GM12878 (cell line): ENCODE measurements around the gene FRAS1. TPM values are rescaled to one million over a fixed set of nuclear protein-coding genes. Genes with fewer than 3 reads are reported as not detected.

Experiments
- ATAC-seq: fragments of 200-7000 bp; cut with Tn5 transposase; 3 replicates; pipeline ENCODE4 v1.9.1; 2020; ENCODE audit warnings: mild to moderate bottlenecking, moderate library complexity
- BruUV-seq: library from RNA; stranded (reverse); fragments of 400-500 nt; replicated peaks from 2 replicates; lab custom pipeline; 2021; lab: Mats Ljungman, UMichigan
- CTCF ChIA-PET: fragments of 300-600 bp; sonication (Branson Sonifier 250); formaldehyde crosslinking; extraction: SDS; loops from one replicate; lab custom pipeline; 2021; ENCODE audit warnings: inconsistent platforms; lab: Yijun Ruan, JAX
- POLR2A ChIA-PET: fragments of 350-600 bp; formaldehyde crosslinking; extraction: SDS; loops from one replicate; lab custom pipeline; 2021; ENCODE audit warnings: inconsistent platforms; lab: Charles Lee
- RAD21 ChIA-PET: fragments of 300-600 bp; sonication (Branson Sonifier 250); formaldehyde crosslinking; loops from one replicate; lab custom pipeline; 2023; ENCODE audit warnings: antibody characterized with exemption; ENCODE audit not compliant: unreplicated experiment; lab: Charles Lee
- SMC1A ChIA-PET: fragments of 300-600 bp; sonication (Branson Sonifier 250); formaldehyde crosslinking; loops from one replicate; lab custom pipeline; 2023; ENCODE audit not compliant: unreplicated experiment, uncharacterized antibody; lab: Charles Lee
- DNase-seq: peaks from one replicate; pipeline ENCODE4 v3.0.0-alpha.2; 2011; ENCODE audit warnings: low read depth, low spot score
- FAIRE-seq: peaks from 3 replicates; lab custom pipeline; 2011; peaks lifted over from hg19 to GRCh38; lab: Jason Lieb, UNC
- H2AFZ ChIP-seq: 2 replicates; pipeline ENCODE4 v1.6.0; 2011; ENCODE audit warnings: low read depth, low read length, control low read depth; ENCODE audit not compliant: control insufficient read depth
- H3K27ac ChIP-seq: 2 replicates; pipeline ENCODE4 v1.5.1; 2011; ENCODE audit warnings: control low read depth; ENCODE audit not compliant: control insufficient read depth, insufficient read depth
- H3K27me3 ChIP-seq, 2 experiments: replicated peaks in 1 of 2; 2 replicates each; pipeline versions ENCODE4 v1.6.0 to v1.6.1; 2011; ENCODE audit warnings: low read length in 1 of 2; ENCODE audit not compliant: control insufficient read depth in 2 of 2, insufficient read depth in 2 of 2
- H3K36me3 ChIP-seq, 2 experiments: 2 replicates each; pipeline ENCODE4 v1.5.1; 2011; ENCODE audit warnings: low read length in 1 of 2; ENCODE audit not compliant: control insufficient read depth in 2 of 2, insufficient read depth in 2 of 2
- H3K4me1 ChIP-seq: 2 replicates; pipeline ENCODE4 v1.6.1; 2011; ENCODE audit warnings: mild to moderate bottlenecking, low read length, moderate library complexity, mixed read lengths; ENCODE audit not compliant: control insufficient read depth, insufficient read depth
- H3K4me2 ChIP-seq: 2 replicates; pipeline ENCODE4 v1.6.0; 2011; ENCODE audit warnings: control low read depth; ENCODE audit not compliant: control insufficient read depth, insufficient read depth
- H3K4me3 ChIP-seq: fragments of 200-600 bp; sonication (generic); 2 replicates; pipeline ENCODE4 v1.5.1; 2016
- H3K79me2 ChIP-seq: 2 replicates; pipeline ENCODE4 v1.6.0; 2011; ENCODE audit warnings: low read length; ENCODE audit not compliant: control insufficient read depth, insufficient read depth
- H3K9ac ChIP-seq: 2 replicates; pipeline ENCODE4 v1.8.0; 2011; ENCODE audit warnings: low read length, control low read depth, mixed read lengths; ENCODE audit not compliant: control insufficient read depth, insufficient read depth
- H3K9me3 ChIP-seq: replicated peaks from 3 replicates; pipeline ENCODE4 v1.5.1; 2011; ENCODE audit warnings: mild to moderate bottlenecking, low read length; ENCODE audit not compliant: control insufficient read depth, insufficient read depth
- H4K20me1 ChIP-seq: 2 replicates; pipeline ENCODE4 v1.6.0; 2011; ENCODE audit not compliant: control insufficient read depth, insufficient read depth
- BACH1 ChIP-seq: fragments of 450-650 bp; IDR thresholded peaks from 2 replicates; pipeline ENCODE4 v1.6.1; 2017; ENCODE audit warnings: mild to moderate bottlenecking, borderline replicate concordance
- CBX3 ChIP-seq: fragments of 200-600 bp; sonication (generic); IDR thresholded peaks from 2 replicates; pipeline ENCODE4 v1.6.1; 2016; ENCODE audit warnings: low read depth, borderline replicate concordance
- CBX5 ChIP-seq: sonication (generic); IDR thresholded peaks from 2 replicates; pipeline ENCODE4 v1.6.1; 2016; ENCODE audit warnings: low read depth, moderate library complexity, mild to moderate bottlenecking, inconsistent platforms
- ETV6 ChIP-seq, 2 experiments: fragments of 450-650 bp in 1 of 2; IDR thresholded peaks in 1 of 2; conservative IDR thresholded peaks in 1 of 2; 2 replicates each; pipeline ENCODE4 v1.6.1; 2014; ENCODE audit warnings: antibody characterized with exemption in 1 of 2, borderline replicate concordance in 1 of 2, low read depth in 1 of 2, mild to moderate bottlenecking in 1 of 2, moderate library complexity in 1 of 2
- HDGF ChIP-seq: fragments of 450-650 bp; IDR thresholded peaks from 2 replicates; pipeline ENCODE4 v1.6.1; 2016; ENCODE audit warnings: antibody characterized with exemption
- MTA2 ChIP-seq: fragments of 450-650 bp; IDR thresholded peaks from 2 replicates; pipeline ENCODE4 v1.6.1; 2016; ENCODE audit warnings: low read depth, mild to moderate bottlenecking, moderate library complexity
- PML ChIP-seq: IDR thresholded peaks from 2 replicates; pipeline ENCODE4 v1.6.1; 2012; ENCODE audit warnings: low read length, inconsistent platforms
- SPI1 ChIP-seq: IDR thresholded peaks from 2 replicates; pipeline ENCODE4 v1.6.1; 2011; ENCODE audit warnings: low read depth, mild to moderate bottlenecking, low read length, moderate library complexity, borderline replicate concordance; ENCODE audit not compliant: insufficient read depth
- SREBF2 ChIP-seq: IDR thresholded peaks from 2 replicates; pipeline ENCODE4 v1.6.1; 2012; ENCODE audit warnings: mild to moderate bottlenecking, low read length
- WGBS: methylation state at CpG from one replicate; pipeline ENCODE4 v1.1.6; 2016; ENCODE audit warnings: low lambda C conversion rate; ENCODE audit not compliant: insufficient replicate concordance, insufficient coverage; ENCODE audit errors: missing lambda C conversion rate; 5-methylcytosine and 5-hydroxymethylcytosine counted together
- in situ Hi-C: fragments of 300-500 bp; cut with MboI; formaldehyde crosslinking; loops from 9 replicates; pipeline ENCODE4 v1.14.3; 2018; ENCODE audit warnings: mixed read lengths
- intact Hi-C: fragments of 100-400 bp; cut with micrococcal nuclease; formaldehyde crosslinking; loops from one replicate; pipeline ENCODE4 v1.14.2; 2022; ENCODE audit not compliant: unreplicated experiment
- polyA plus RNA-seq, 11 experiments: library from polyadenylated mRNA; depleted of rRNA in 4 of 11; unstranded in 6 of 11; stranded (reverse) in 5 of 11; fragments of >200 nt; fragmentation: Nextera tagmentation in 4 of 11; fragmentation: Illumina TruSeq in 1 of 11; extraction: Ambion mirVana in 4 of 11; extraction: Trizol in 1 of 11; gene quantifications; 1 replicate in 1 of 11; 2 replicates in 10 of 11; pipeline versions ENCODE4 v1.2.1 to v1.2.3, GENCODE V29; 2011 to 2016; ENCODE audit warnings: inconsistent platforms in 2 of 11, missing spikeins in 2 of 11, low read depth in 1 of 11
- total RNA-seq, 4 experiments: library from RNA; depleted of rRNA in 3 of 4; stranded (reverse); fragments of >200 nt in 3 of 4; fragmentation: Illumina TruSeq in 1 of 4; extraction: Trizol in 1 of 4; gene quantifications; 2 replicates each; pipeline versions ENCODE4 v1.2.1 to v1.2.3, GENCODE V29; 2013 to 2021
- TF ChIP-seq, protein P1 (sequence below): fragments of 450-650 bp; formaldehyde crosslinking; IDR thresholded peaks from 2 replicates; pipeline ENCODE4 v1.4.0; 2020; ENCODE audit warnings: mild to moderate bottlenecking, moderate library complexity
- TF ChIP-seq, protein P2 (sequence below): IDR thresholded peaks from 2 replicates; pipeline ENCODE4 v1.6.1; 2012; ENCODE audit warnings: mild to moderate bottlenecking, low read depth, low read length
- TF ChIP-seq, protein P3 (sequence below): fragments of 450-650 bp; IDR thresholded peaks from 2 replicates; pipeline ENCODE4 v1.6.1; 2016; ENCODE audit warnings: mild to moderate bottlenecking

Gene FRAS1
- total and polyA plus RNA-seq, 10 of the 15 experiments (the other 5 are each of a cell fraction or from before 2014, with no cell fraction given), result 0.08 to 11.7 (median 0.20) TPM

DNA sequence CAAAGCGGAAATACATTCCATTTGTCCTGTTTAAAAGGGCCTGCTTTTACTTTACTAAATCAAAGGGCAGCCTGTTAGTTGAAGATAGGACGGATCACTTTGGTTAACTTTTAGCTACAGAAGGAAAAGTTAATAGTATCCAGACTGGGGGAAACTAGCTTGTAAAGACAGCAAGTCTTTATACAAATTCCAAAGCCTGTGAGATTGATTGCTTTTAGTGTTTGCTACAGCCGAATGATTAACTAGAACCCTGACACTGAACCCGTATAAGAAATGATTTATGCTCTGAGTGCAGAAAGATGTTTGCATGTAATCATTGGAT, 93.4 kb downstream of the FRAS1 start:
- H3K4me2 ChIP-seq, result no peak overlapping the region
- no peak overlapping the region for H3K9ac ChIP-seq
- ATAC-seq (no peak), FAIRE-seq (no peak), DNase-seq (no peak)
- no peaks in the 10 kb centered on the region for H3K4me1 ChIP-seq
- RAD21 ChIA-PET, result no interaction called here
- H3K27ac ChIP-seq, result no peak overlapping the region
- H4K20me1 ChIP-seq, result no peaks in the 10 kb centered on the region
- SMC1A ChIA-PET, result interaction anchor here (0.7 to 2.4 kb wide), 6 partner anchors 12 to 147 kb away, joined by 3 to 11 read pairs (median 4); no protein-coding TSS in a partner anchor
- no peaks in the 10 kb centered on the region for H3K36me3 ChIP-seq
- intact Hi-C loops, result no loop called here
- 19% methylated on average over 4 of the region's 4 CpGs for whole genome bisulfite sequencing
- POLR2A ChIA-PET, result interaction anchor here (0.5 to 0.6 kb wide), 2 partner anchors 11 to 77 kb away, joined by 4 to 7 read pairs; no protein-coding TSS in a partner anchor
- no peaks in the 10 kb centered on the region for H3K79me2 ChIP-seq
- H3K9me3 ChIP-seq, result no peaks in the 10 kb centered on the region
- no peak overlapping the region for H3K4me3 ChIP-seq
- CTCF ChIA-PET, result interaction anchor here (1.0 kb wide), 1 partner anchor 14 kb away, joined by 3 read pairs; no protein-coding TSS in a partner anchor
- in situ Hi-C loops, result no loop called here
- TF ChIP-seq, protein P1, sequence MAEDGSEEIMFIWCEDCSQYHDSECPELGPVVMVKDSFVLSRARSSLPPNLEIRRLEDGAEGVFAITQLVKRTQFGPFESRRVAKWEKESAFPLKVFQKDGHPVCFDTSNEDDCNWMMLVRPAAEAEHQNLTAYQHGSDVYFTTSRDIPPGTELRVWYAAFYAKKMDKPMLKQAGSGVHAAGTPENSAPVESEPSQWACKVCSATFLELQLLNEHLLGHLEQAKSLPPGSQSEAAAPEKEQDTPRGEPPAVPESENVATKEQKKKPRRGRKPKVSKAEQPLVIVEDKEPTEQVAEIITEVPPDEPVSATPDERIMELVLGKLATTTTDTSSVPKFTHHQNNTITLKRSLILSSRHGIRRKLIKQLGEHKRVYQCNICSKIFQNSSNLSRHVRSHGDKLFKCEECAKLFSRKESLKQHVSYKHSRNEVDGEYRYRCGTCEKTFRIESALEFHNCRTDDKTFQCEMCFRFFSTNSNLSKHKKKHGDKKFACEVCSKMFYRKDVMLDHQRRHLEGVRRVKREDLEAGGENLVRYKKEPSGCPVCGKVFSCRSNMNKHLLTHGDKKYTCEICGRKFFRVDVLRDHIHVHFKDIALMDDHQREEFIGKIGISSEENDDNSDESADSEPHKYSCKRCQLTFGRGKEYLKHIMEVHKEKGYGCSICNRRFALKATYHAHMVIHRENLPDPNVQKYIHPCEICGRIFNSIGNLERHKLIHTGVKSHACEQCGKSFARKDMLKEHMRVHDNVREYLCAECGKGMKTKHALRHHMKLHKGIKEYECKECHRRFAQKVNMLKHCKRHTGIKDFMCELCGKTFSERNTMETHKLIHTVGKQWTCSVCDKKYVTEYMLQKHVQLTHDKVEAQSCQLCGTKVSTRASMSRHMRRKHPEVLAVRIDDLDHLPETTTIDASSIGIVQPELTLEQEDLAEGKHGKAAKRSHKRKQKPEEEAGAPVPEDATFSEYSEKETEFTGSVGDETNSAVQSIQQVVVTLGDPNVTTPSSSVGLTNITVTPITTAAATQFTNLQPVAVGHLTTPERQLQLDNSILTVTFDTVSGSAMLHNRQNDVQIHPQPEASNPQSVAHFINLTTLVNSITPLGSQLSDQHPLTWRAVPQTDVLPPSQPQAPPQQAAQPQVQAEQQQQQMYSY (CRISPR knock-in tag), result no peak
- TF ChIP-seq SREBF2 (no peak), HDGF (no peak), CBX3 (no peak), PML (no peak), MTA2 (no peak), ETV6 (conservative IDR thresholded peaks at IDR 0.05 in 1 of 2, IDR thresholded peaks at IDR 0.05 in 1 of 2; ENCODE audit: borderline replicate concordance in 1 of 2, low read depth in 1 of 2) (no peak), CBX5 (no peak), BACH1 (no peak), SPI1 (no peak)
- TF ChIP-seq, protein P2, sequence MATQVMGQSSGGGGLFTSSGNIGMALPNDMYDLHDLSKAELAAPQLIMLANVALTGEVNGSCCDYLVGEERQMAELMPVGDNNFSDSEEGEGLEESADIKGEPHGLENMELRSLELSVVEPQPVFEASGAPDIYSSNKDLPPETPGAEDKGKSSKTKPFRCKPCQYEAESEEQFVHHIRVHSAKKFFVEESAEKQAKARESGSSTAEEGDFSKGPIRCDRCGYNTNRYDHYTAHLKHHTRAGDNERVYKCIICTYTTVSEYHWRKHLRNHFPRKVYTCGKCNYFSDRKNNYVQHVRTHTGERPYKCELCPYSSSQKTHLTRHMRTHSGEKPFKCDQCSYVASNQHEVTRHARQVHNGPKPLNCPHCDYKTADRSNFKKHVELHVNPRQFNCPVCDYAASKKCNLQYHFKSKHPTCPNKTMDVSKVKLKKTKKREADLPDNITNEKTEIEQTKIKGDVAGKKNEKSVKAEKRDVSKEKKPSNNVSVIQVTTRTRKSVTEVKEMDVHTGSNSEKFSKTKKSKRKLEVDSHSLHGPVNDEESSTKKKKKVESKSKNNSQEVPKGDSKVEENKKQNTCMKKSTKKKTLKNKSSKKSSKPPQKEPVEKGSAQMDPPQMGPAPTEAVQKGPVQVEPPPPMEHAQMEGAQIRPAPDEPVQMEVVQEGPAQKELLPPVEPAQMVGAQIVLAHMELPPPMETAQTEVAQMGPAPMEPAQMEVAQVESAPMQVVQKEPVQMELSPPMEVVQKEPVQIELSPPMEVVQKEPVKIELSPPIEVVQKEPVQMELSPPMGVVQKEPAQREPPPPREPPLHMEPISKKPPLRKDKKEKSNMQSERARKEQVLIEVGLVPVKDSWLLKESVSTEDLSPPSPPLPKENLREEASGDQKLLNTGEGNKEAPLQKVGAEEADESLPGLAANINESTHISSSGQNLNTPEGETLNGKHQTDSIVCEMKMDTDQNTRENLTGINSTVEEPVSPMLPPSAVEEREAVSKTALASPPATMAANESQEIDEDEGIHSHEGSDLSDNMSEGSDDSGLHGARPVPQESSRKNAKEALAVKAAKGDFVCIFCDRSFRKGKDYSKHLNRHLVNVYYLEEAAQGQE, result no peak
- TF ChIP-seq, protein P3, sequence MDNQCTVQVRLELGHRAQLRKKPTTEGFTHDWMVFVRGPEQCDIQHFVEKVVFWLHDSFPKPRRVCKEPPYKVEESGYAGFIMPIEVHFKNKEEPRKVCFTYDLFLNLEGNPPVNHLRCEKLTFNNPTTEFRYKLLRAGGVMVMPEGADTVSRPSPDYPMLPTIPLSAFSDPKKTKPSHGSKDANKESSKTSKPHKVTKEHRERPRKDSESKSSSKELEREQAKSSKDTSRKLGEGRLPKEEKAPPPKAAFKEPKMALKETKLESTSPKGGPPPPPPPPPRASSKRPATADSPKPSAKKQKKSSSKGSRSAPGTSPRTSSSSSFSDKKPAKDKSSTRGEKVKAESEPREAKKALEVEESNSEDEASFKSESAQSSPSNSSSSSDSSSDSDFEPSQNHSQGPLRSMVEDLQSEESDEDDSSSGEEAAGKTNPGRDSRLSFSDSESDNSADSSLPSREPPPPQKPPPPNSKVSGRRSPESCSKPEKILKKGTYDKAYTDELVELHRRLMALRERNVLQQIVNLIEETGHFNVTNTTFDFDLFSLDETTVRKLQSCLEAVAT, result no peak
- no peaks in the 10 kb centered on the region for H3K27me3 ChIP-seq
- H2AFZ ChIP-seq, result no peak overlapping the region
- BruUV-seq, result no TSS peak
